ENCODE data around the gene UBA5. TPM values are rescaled to one million over a fixed set of nuclear protein-coding genes. Genes with fewer than 3 reads are reported as not detected.
"Not testable (repeated sequence)": the region's sequence is repeated elsewhere in the genome, so short reads cannot be mapped to it uniquely, and the experiment has no call there.

Gene UBA5
- 18.7 TPM for total RNA-seq

- Histone ChIP-seq H3K4me3 (ENCODE audit: low read length) (peak within 1 kb of the TSS; percentile 79), H3K27me3 (ENCODE audit: insufficient read depth, low read length) (no peaks in the 10 kb centered on the region), H3K9me3 (ENCODE audit: low read depth, low read length) (no peaks in the 10 kb centered on the region), H3K4me1 (ENCODE audit: insufficient read depth, low read length) (peaks cover 16% of the 10 kb centered on the region)
These were observed at the start of gene UBA5 for GRCh38 chr3:132660052-132660810. UBA5 (plus strand) TSS chr3:132660329; CDS start chr3:132660538, 209 bp downstream.

- not testable (repeated sequence) for H3K27me3 ChIP-seq (ENCODE audit: insufficient read depth, low read length); H3K4me1 ChIP-seq (ENCODE audit: insufficient read depth, low read length); H3K4me3 ChIP-seq (ENCODE audit: low read length); H3K9me3 ChIP-seq (ENCODE audit: low read depth, low read length)
These were observed 44.8 kb upstream of the UBA5 start for GRCh38 chr3:132615301-132615700.

GRCh38 chr3:132615881-132616280, 44.2 kb upstream of the UBA5 start:
- Histone ChIP-seq H3K27me3 (ENCODE audit: insufficient read depth, low read length) (no peaks in the 10 kb centered on the region), H3K9me3 (ENCODE audit: low read depth, low read length) (no peaks in the 10 kb centered on the region), H3K4me1 (ENCODE audit: insufficient read depth, low read length) (no peaks in the 10 kb centered on the region), H3K4me3 (ENCODE audit: low read length) (no peak overlapping the region)

- no peaks in the 10 kb centered on the region for H3K4me1 ChIP-seq (ENCODE audit: insufficient read depth, low read length)
- no peaks in the 10 kb centered on the region for H3K9me3 ChIP-seq (ENCODE audit: low read depth, low read length)
- no peaks in the 10 kb centered on the region for H3K27me3 ChIP-seq (ENCODE audit: insufficient read depth, low read length)
These were observed 43.3 kb upstream of the UBA5 start for GRCh38 chr3:132616780-132617179.

GRCh38 chr3:132622148-132622547, 38.0 kb upstream of the UBA5 start:
- H3K27me3 ChIP-seq (ENCODE audit: insufficient read depth, low read length), result no peaks in the 10 kb centered on the region
- H3K9me3 ChIP-seq (ENCODE audit: low read depth, low read length), result no peaks in the 10 kb centered on the region
- H3K4me1 ChIP-seq (ENCODE audit: insufficient read depth, low read length), result no peaks in the 10 kb centered on the region
- H3K4me3 ChIP-seq (ENCODE audit: low read length), result no peak overlapping the region

More at GRCh38 chr3:132616780-132617179, 43.3 kb upstream of the UBA5 start:
- H3K4me3 ChIP-seq (ENCODE audit: low read length), result no peak overlapping the region

GRCh38 chr3:132622761-132623160, 37.4 kb upstream of the UBA5 start:
- no peaks in the 10 kb centered on the region for H3K4me1 ChIP-seq (ENCODE audit: insufficient read depth, low read length)
- H3K9me3 ChIP-seq (ENCODE audit: low read depth, low read length), result no peaks in the 10 kb centered on the region
- H3K4me3 ChIP-seq (ENCODE audit: low read length), result no peak overlapping the region
- H3K27me3 ChIP-seq (ENCODE audit: insufficient read depth, low read length), result no peaks in the 10 kb centered on the region

- H3K27me3 ChIP-seq (ENCODE audit: insufficient read depth, low read length), result no peaks in the 10 kb centered on the region
- no peaks in the 10 kb centered on the region for H3K4me1 ChIP-seq (ENCODE audit: insufficient read depth, low read length)
- no peaks in the 10 kb centered on the region for H3K9me3 ChIP-seq (ENCODE audit: low read depth, low read length)
- H3K4me3 ChIP-seq (ENCODE audit: low read length), result no peak overlapping the region
These were observed 36.5 kb upstream of the UBA5 start for GRCh38 chr3:132623646-132624045.

GRCh38 chr3:132624790-132625189, 35.3 kb upstream of the UBA5 start:
- H3K4me3 ChIP-seq (ENCODE audit: low read length), result no peak overlapping the region
- H3K4me1 ChIP-seq (ENCODE audit: insufficient read depth, low read length), result no peaks in the 10 kb centered on the region
- no peaks in the 10 kb centered on the region for H3K9me3 ChIP-seq (ENCODE audit: low read depth, low read length)
- H3K27me3 ChIP-seq (ENCODE audit: insufficient read depth, low read length), result no peaks in the 10 kb centered on the region

GRCh38 chr3:132625613-132626012, 34.5 kb upstream of the UBA5 start:
- Histone ChIP-seq H3K4me3 (ENCODE audit: low read length) (no peak overlapping the region), H3K27me3 (ENCODE audit: insufficient read depth, low read length) (no peaks in the 10 kb centered on the region)

GRCh38 chr3:132626955-132627354, 33.2 kb upstream of the UBA5 start:
- H3K4me3 ChIP-seq (ENCODE audit: low read length), result no peak overlapping the region

More at GRCh38 chr3:132625613-132626012, 34.5 kb upstream of the UBA5 start:
- no peaks in the 10 kb centered on the region for H3K9me3 ChIP-seq (ENCODE audit: low read depth, low read length)
- no peaks in the 10 kb centered on the region for H3K4me1 ChIP-seq (ENCODE audit: insufficient read depth, low read length)

GRCh38 chr3:132628157-132628556, 32.0 kb upstream of the UBA5 start:
- Histone ChIP-seq H3K27me3 (ENCODE audit: insufficient read depth, low read length) (no peaks in the 10 kb centered on the region), H3K9me3 (ENCODE audit: low read depth, low read length) (no peaks in the 10 kb centered on the region), H3K4me3 (ENCODE audit: low read length) (no peak overlapping the region), H3K4me1 (ENCODE audit: insufficient read depth, low read length) (no peaks in the 10 kb centered on the region)

More at GRCh38 chr3:132626955-132627354, 33.2 kb upstream of the UBA5 start:
- no peaks in the 10 kb centered on the region for H3K4me1 ChIP-seq (ENCODE audit: insufficient read depth, low read length)
- H3K27me3 ChIP-seq (ENCODE audit: insufficient read depth, low read length), result no peaks in the 10 kb centered on the region
- no peaks in the 10 kb centered on the region for H3K9me3 ChIP-seq (ENCODE audit: low read depth, low read length)

- H3K4me3 ChIP-seq (ENCODE audit: low read length), result no peak overlapping the region
- H3K9me3 ChIP-seq (ENCODE audit: low read depth, low read length), result no peaks in the 10 kb centered on the region
- H3K4me1 ChIP-seq (ENCODE audit: insufficient read depth, low read length), result no peaks in the 10 kb centered on the region
- no peaks in the 10 kb centered on the region for H3K27me3 ChIP-seq (ENCODE audit: insufficient read depth, low read length)
These were observed 30.2 kb upstream of the UBA5 start for GRCh38 chr3:132629928-132630327.

GRCh38 chr3:132630612-132631011, 29.5 kb upstream of the UBA5 start:
- Histone ChIP-seq H3K27me3 (ENCODE audit: insufficient read depth, low read length) (no peaks in the 10 kb centered on the region), H3K4me3 (ENCODE audit: low read length) (no peak overlapping the region), H3K9me3 (ENCODE audit: low read depth, low read length) (no peaks in the 10 kb centered on the region), H3K4me1 (ENCODE audit: insufficient read depth, low read length) (no peaks in the 10 kb centered on the region)

GRCh38 chr3:132635052-132635451, 25.1 kb upstream of the UBA5 start:
- Histone ChIP-seq H3K4me3 (ENCODE audit: low read length) (no peak overlapping the region), H3K4me1 (ENCODE audit: insufficient read depth, low read length) (no peaks in the 10 kb centered on the region), H3K27me3 (ENCODE audit: insufficient read depth, low read length) (no peaks in the 10 kb centered on the region), H3K9me3 (ENCODE audit: low read depth, low read length) (no peaks in the 10 kb centered on the region)

- Histone ChIP-seq H3K4me1 (ENCODE audit: insufficient read depth, low read length) (no peaks in the 10 kb centered on the region), H3K4me3 (ENCODE audit: low read length) (no peak overlapping the region), H3K9me3 (ENCODE audit: low read depth, low read length) (no peaks in the 10 kb centered on the region), H3K27me3 (ENCODE audit: insufficient read depth, low read length) (no peaks in the 10 kb centered on the region)
These were observed 22.5 kb upstream of the UBA5 start for GRCh38 chr3:132637590-132637989.

- Histone ChIP-seq H3K9me3 (ENCODE audit: low read depth, low read length) (no peaks in the 10 kb centered on the region), H3K4me1 (ENCODE audit: insufficient read depth, low read length) (no peaks in the 10 kb centered on the region), H3K27me3 (ENCODE audit: insufficient read depth, low read length) (no peaks in the 10 kb centered on the region), H3K4me3 (ENCODE audit: low read length) (no peak overlapping the region)
These were observed 21.4 kb upstream of the UBA5 start for GRCh38 chr3:132638706-132639105.

All from mononuclear cell (primary cell).